ENCODE results near the gene CD177. TPM values are rescaled to one million over a fixed set of nuclear protein-coding genes. Genes with fewer than 3 reads are reported as not detected.
"Not testable (repeated sequence)": the region's sequence is repeated elsewhere in the genome, so short reads cannot be mapped to it uniquely, and the experiment has no call there.

CD177 gene
- total RNA-seq, 1 donor from 2014 or later: 3.1 TPM

DNA sequence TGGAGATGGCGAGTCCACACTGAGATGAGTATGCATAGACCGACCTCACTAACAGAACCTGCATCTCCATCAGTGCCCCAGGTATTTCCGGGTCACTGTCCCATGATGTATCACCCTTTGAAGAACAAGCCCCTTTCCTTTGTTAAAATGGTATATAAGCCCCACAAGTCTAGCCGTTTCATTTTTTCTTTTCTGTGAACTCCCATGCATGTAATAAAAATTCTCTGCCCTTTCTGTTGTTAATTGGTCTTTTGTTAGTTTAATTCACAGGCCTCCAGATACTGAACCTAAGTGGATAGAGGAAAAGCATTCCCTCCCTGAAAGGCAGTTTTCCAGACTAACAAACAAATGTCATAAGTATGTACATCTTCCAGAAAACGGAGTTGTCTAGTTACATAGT lies 15.0 kb upstream of the CD177 start:
- Histone ChIP-seq H3K9me3 (no peaks in the 10 kb centered on the region), H3K4me1 (no peaks in the 10 kb centered on the region), H3K27me3 (peaks cover 5% of the 10 kb centered on the region), H3K36me3 (no peaks in the 10 kb centered on the region), H3K4me3 (no peak overlapping the region), H3K27ac (no peak overlapping the region)
- TF ChIP-seq, protein P1, sequence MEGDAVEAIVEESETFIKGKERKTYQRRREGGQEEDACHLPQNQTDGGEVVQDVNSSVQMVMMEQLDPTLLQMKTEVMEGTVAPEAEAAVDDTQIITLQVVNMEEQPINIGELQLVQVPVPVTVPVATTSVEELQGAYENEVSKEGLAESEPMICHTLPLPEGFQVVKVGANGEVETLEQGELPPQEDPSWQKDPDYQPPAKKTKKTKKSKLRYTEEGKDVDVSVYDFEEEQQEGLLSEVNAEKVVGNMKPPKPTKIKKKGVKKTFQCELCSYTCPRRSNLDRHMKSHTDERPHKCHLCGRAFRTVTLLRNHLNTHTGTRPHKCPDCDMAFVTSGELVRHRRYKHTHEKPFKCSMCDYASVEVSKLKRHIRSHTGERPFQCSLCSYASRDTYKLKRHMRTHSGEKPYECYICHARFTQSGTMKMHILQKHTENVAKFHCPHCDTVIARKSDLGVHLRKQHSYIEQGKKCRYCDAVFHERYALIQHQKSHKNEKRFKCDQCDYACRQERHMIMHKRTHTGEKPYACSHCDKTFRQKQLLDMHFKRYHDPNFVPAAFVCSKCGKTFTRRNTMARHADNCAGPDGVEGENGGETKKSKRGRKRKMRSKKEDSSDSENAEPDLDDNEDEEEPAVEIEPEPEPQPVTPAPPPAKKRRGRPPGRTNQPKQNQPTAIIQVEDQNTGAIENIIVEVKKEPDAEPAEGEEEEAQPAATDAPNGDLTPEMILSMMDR (IDR thresholded peaks at IDR 0.05): no peak
- no peak for DNase-seq
- no peak for ATAC-seq
- intact Hi-C loops (cut with DNase I): no loop called here

DNA sequence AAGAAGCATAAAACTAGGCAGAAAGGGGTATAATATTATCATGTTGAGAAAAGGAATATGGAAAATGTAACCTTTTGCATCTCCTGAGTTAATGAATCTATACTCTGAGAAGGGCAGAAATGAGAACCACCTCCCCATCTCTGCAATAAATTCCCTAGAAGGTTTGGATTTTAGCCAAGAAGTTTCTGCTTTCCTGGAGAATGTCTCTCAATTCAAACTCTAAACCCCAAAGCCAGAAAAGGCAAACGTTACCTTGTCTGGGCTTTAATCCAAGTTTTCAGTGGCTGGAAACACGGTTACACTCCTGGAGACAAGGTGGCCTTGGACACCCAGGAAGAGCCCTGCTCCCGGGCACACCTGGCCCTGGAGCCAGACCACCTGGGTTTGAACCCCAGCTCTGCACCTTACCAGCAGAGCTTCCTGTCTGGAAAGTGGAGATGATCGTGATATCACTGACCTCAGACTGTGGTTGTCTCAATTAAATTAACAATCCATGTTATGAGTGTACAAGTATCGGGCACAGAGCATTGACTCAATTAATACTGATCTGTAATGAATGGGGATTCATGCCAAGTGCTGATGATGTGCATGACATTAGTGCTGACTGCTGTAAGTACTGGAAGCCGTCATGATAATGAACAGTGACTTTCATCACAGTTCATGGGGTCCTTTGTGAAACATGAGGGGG lies 14.1 kb upstream of the CD177 start:
- H3K4me1 ChIP-seq; H3K36me3 ChIP-seq; intact Hi-C loops (cut with DNase I); H3K4me3 ChIP-seq; H3K9me3 ChIP-seq; H3K27me3 ChIP-seq; H3K27ac ChIP-seq; ATAC-seq; DNase-seq: not testable (repeated sequence)

DNA sequence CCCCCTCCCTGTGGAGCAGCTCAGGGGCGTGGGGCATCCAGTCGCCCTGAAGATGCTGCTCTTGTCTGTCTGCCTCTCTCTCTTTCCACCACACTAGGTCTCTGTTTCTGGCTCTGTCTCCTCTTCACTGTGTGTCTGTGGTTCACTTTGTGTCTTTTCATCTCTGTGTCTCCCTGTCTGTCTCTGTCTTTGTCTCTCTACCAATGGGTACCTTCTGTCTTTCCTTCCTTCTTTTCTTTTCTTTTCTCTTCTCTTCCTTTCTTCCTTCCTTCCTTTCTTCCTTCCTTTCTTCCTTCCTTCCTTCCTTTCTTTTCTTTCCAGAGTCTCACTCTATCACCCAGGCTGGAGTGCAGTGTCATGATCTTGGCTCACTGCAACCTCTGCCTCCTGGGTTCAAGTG lies 13.4 kb upstream of the CD177 start:
- DNase-seq; H3K27me3 ChIP-seq; intact Hi-C loops (cut with DNase I); H3K27ac ChIP-seq; ATAC-seq; H3K4me1 ChIP-seq; H3K36me3 ChIP-seq; H3K4me3 ChIP-seq; H3K9me3 ChIP-seq: not testable (repeated sequence)

DNA sequence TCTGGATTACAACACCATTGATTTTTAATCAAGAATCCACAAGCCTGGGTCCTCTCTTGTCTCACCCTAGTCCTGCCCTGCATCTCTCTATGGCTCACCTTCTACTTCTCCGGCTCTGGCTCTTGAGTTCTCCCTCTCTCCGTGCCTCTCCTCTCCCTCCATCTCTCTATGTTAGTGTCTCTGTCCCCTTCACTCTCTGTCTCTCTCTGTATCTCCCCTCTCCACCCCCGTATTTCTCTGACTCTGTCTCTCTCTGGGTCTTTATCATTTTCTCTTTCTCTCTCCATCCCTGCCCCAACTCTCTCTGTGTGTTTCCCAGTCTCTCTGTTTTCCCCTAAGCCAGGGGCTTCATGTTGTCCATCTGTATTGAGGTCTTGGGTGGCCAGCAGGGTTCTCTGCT lies 12.4 kb upstream of the CD177 start:
- H3K36me3 ChIP-seq; H3K27me3 ChIP-seq; H3K9me3 ChIP-seq; intact Hi-C loops (cut with DNase I); ATAC-seq; H3K27ac ChIP-seq; H3K4me3 ChIP-seq; H3K4me1 ChIP-seq; DNase-seq: not testable (repeated sequence)

DNA sequence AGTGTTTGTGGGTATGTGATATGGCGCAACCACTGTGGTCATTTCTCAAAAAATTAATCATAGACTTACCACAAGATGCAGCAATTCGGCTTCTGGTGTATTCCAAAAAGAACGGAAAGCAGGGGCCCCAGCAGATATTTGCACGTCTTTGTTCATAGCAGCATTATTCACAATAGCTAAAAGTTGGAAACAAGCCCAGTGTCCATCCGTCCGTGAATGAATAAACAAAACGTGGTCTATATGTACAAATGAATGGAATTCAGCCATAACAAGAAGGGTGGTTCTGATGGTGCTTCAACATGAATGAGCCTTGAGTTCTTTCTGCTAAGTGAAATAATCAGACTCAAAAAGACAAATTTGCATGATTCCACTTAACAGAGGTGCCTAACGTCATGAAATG lies 11.4 kb upstream of the CD177 start:
- H3K27me3 ChIP-seq; DNase-seq; ATAC-seq; H3K36me3 ChIP-seq; H3K4me3 ChIP-seq; H3K27ac ChIP-seq; H3K4me1 ChIP-seq; intact Hi-C loops (cut with DNase I); H3K9me3 ChIP-seq: not testable (repeated sequence)

DNA sequence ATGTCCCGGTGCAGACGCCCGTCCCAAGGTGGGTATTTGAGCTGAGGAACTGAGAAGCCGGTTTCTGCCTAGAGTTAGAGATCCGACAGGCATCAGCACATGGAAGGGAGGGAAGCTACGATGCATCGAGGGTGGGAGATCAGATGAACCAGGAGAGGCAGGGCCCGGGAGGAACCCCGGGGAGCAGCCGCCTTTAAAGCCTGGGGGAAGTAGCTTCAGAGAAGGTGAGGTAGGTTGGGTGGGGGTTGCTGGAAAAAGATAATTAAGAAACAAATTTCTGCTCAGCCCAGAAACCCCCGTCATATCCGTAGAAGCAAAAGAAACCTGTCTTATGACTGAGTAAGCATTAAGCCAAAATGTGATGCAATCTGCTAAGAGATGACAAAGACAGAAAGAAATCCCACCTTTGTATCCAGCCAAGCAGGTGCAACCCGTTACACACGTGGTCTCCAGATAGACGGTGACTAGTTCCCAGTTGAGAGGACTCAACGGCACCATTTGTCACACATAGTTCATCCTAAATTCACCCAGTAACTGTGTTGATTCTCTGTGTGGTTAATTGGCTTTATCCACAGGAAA lies 9.1 kb upstream of the CD177 start:
- intact Hi-C loops (cut with DNase I); H3K4me3 ChIP-seq; H3K27ac ChIP-seq; DNase-seq; H3K4me1 ChIP-seq; H3K36me3 ChIP-seq; H3K27me3 ChIP-seq; H3K9me3 ChIP-seq; ATAC-seq: not testable (repeated sequence)

DNA sequence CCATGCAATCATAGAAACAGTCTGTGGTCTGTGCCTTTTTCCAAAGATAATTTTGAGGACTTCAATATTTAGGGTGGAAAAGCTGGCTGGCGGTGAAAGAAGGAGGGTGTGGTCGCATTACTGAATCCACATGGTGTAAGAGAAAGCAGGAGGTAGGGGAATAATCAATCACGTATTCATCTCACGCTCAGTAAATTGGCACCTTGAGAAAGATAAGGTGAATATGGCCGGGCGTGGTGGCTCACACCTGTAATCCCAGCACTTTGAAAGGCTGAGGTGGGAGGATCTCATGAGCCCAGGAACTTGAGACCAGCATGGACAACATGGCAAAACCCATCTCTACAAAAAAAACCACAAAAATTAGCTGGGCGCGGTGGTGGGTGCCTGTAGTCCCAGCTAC lies 3.7 kb upstream of the CD177 start:
- DNase-seq; ATAC-seq; H3K27me3 ChIP-seq; H3K36me3 ChIP-seq; H3K4me3 ChIP-seq; H3K9me3 ChIP-seq; H3K4me1 ChIP-seq; intact Hi-C loops (cut with DNase I); H3K27ac ChIP-seq: not testable (repeated sequence)

DNA sequence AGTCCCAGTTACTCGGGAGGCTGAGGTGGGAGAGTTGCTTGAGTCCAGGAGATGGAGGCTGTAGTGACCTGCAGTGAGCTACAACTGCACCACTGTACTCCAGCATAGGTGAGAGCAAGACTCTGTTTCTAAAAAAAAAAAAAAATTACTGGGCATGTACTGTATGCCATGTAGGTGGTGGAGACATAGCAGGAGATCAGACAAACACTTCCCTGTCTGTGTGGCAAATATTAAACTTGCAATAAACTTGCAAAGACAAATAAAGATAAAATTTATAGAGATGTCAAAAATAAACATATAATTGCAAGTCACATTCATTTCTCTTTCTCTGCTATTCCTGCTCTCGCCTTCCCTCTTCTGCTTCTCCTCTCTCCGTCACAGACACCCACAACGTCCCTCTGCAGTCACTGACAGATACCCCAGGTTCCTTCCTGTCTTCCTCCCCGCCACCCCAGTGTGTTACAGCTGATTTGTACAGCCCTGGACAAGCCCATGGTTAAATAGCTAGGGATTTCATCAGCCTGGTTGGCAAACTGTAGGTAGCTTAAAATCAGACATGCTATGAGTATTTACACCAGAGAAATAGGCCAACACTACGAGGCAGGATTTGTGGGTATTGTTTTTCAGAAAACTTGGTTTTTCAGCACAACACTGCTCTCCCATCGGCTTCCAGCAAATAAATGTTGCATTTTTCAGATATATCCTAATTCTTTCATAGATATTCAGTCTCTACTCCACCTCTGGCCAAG lies 1.3 kb upstream of the CD177 start:
- Histone ChIP-seq H3K4me3 (no peak overlapping the region), H3K27me3 (no peaks in the 10 kb centered on the region), H3K4me1 (no peaks in the 10 kb centered on the region), H3K27ac (no peak overlapping the region), H3K36me3 (no peaks in the 10 kb centered on the region), H3K9me3 (no peaks in the 10 kb centered on the region)
- DNase-seq (no peak), ATAC-seq (no peak)
- intact Hi-C loops (cut with DNase I): no loop called here
- TF ChIP-seq, protein P1 (IDR thresholded peaks at IDR 0.05): no peak

Measured in upper lobe of right lung (tissue), 1 donor.